HCT116 (cell line): ENCODE results near the gene PDSS2.

Experiments
- EZH2 ChIP-seq: fragments of 200-600 bp; sonication (generic); IDR thresholded peaks from 2 replicates; pipeline ENCODE4 v1.6.1; 2017; ENCODE audit warnings: antibody characterized with exemption, mixed run types
- POLR2A ChIP-seq: IDR thresholded peaks from 2 replicates; pipeline ENCODE4 v1.7.0; 2011; ENCODE audit warnings: borderline replicate concordance; ENCODE audit not compliant: insufficient read depth, insufficient read length; ENCODE audit errors: extremely low read depth
- SIN3A ChIP-seq: IDR thresholded peaks from 2 replicates; pipeline ENCODE4 v1.6.1; 2012; ENCODE audit warnings: low read depth
- SP1 ChIP-seq: IDR thresholded peaks from 2 replicates; pipeline ENCODE4 v1.6.1; 2012; ENCODE audit warnings: low read depth
- TCF7L2 ChIP-seq: IDR thresholded peaks from 2 replicates; pipeline ENCODE4 v1.7.0; 2011; ENCODE audit warnings: borderline replicate concordance, inconsistent platforms; ENCODE audit not compliant: insufficient read depth, insufficient read length; ENCODE audit errors: extremely low read depth
- YY1 ChIP-seq: IDR thresholded peaks from 2 replicates; pipeline ENCODE4 v1.6.1; 2011; ENCODE audit warnings: low read length, low read depth, moderate library complexity, mild to moderate bottlenecking; ENCODE audit not compliant: insufficient replicate concordance; ENCODE audit errors: extremely low read depth
- ZNF274 ChIP-seq: fragments of 200-500 bp; sonication (Bioruptor generic); IDR thresholded peaks from 2 replicates; pipeline ENCODE4 v1.6.1; 2014; ENCODE audit warnings: mild to moderate bottlenecking, low read depth, low read length, inconsistent platforms
- TF ChIP-seq, protein P1 (sequence below): IDR thresholded peaks from 2 replicates; pipeline ENCODE4 v1.6.1; 2012; ENCODE audit warnings: low read depth
- TF ChIP-seq, protein P2 (sequence below), 3 experiments: fragments of 200-600 bp in 1 of 3; sonication (generic) in 1 of 3; IDR thresholded peaks in 2 of 3; conservative IDR thresholded peaks in 1 of 3; 2 replicates each; pipeline ENCODE4 v1.5.1; 2012 to 2017; ENCODE audit warnings: low read depth in 2 of 3, low read length in 2 of 3, antibody characterized with exemption in 1 of 3, borderline replicate concordance in 1 of 3, control low read depth in 1 of 3, mild to moderate bottlenecking in 1 of 3, mixed read lengths in 1 of 3, mixed run types in 1 of 3, moderate library complexity in 1 of 3; ENCODE audit not compliant: insufficient read depth in 1 of 3

DNA sequence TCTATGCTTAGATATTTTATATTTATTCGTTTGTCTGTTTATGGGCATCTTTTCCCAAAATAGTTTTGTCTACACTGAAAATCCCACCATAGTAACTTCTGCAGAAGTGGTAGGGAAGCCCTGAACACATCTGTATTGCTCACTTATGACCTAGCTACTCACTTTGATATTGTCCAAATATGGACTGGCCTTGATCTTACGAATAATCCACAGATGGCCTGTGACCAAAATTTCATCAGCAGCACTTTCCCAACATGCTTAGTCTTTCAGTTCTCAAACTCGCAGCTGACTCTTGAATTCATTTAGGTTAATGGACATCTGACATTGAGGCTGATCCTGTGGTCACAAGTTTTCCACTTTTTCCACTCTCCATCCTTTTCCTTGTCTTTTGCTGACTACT, 263.2 kb downstream of the PDSS2 start:
- TF ChIP-seq, protein P1, sequence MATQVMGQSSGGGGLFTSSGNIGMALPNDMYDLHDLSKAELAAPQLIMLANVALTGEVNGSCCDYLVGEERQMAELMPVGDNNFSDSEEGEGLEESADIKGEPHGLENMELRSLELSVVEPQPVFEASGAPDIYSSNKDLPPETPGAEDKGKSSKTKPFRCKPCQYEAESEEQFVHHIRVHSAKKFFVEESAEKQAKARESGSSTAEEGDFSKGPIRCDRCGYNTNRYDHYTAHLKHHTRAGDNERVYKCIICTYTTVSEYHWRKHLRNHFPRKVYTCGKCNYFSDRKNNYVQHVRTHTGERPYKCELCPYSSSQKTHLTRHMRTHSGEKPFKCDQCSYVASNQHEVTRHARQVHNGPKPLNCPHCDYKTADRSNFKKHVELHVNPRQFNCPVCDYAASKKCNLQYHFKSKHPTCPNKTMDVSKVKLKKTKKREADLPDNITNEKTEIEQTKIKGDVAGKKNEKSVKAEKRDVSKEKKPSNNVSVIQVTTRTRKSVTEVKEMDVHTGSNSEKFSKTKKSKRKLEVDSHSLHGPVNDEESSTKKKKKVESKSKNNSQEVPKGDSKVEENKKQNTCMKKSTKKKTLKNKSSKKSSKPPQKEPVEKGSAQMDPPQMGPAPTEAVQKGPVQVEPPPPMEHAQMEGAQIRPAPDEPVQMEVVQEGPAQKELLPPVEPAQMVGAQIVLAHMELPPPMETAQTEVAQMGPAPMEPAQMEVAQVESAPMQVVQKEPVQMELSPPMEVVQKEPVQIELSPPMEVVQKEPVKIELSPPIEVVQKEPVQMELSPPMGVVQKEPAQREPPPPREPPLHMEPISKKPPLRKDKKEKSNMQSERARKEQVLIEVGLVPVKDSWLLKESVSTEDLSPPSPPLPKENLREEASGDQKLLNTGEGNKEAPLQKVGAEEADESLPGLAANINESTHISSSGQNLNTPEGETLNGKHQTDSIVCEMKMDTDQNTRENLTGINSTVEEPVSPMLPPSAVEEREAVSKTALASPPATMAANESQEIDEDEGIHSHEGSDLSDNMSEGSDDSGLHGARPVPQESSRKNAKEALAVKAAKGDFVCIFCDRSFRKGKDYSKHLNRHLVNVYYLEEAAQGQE: no peak
- TF ChIP-seq ZNF274: no peak
- no peak for TF ChIP-seq TCF7L2
- TF ChIP-seq, protein P2, sequence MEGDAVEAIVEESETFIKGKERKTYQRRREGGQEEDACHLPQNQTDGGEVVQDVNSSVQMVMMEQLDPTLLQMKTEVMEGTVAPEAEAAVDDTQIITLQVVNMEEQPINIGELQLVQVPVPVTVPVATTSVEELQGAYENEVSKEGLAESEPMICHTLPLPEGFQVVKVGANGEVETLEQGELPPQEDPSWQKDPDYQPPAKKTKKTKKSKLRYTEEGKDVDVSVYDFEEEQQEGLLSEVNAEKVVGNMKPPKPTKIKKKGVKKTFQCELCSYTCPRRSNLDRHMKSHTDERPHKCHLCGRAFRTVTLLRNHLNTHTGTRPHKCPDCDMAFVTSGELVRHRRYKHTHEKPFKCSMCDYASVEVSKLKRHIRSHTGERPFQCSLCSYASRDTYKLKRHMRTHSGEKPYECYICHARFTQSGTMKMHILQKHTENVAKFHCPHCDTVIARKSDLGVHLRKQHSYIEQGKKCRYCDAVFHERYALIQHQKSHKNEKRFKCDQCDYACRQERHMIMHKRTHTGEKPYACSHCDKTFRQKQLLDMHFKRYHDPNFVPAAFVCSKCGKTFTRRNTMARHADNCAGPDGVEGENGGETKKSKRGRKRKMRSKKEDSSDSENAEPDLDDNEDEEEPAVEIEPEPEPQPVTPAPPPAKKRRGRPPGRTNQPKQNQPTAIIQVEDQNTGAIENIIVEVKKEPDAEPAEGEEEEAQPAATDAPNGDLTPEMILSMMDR (IDR thresholded peaks at IDR 0.05 in 2 of 3, conservative IDR thresholded peaks at IDR 0.05 in 1 of 3; ENCODE audit: borderline replicate concordance in 1 of 3, insufficient read depth in 1 of 3, low read depth in 2 of 3, low read length in 2 of 3): no peak
- no peak for TF ChIP-seq SP1
- TF ChIP-seq EZH2: no peak
- no peak for TF ChIP-seq SIN3A
- TF ChIP-seq POLR2A: no peak
- TF ChIP-seq YY1: no peak
